HK-2 (cell line): ENCODE results near the gene SLC6A5.

Experiments
- DNase-seq: peaks from one replicate; pipeline ENCODE4 v3.0.0-alpha.2; 2018; ENCODE audit not compliant: unreplicated experiment

SLC6A5 gene

DNA sequence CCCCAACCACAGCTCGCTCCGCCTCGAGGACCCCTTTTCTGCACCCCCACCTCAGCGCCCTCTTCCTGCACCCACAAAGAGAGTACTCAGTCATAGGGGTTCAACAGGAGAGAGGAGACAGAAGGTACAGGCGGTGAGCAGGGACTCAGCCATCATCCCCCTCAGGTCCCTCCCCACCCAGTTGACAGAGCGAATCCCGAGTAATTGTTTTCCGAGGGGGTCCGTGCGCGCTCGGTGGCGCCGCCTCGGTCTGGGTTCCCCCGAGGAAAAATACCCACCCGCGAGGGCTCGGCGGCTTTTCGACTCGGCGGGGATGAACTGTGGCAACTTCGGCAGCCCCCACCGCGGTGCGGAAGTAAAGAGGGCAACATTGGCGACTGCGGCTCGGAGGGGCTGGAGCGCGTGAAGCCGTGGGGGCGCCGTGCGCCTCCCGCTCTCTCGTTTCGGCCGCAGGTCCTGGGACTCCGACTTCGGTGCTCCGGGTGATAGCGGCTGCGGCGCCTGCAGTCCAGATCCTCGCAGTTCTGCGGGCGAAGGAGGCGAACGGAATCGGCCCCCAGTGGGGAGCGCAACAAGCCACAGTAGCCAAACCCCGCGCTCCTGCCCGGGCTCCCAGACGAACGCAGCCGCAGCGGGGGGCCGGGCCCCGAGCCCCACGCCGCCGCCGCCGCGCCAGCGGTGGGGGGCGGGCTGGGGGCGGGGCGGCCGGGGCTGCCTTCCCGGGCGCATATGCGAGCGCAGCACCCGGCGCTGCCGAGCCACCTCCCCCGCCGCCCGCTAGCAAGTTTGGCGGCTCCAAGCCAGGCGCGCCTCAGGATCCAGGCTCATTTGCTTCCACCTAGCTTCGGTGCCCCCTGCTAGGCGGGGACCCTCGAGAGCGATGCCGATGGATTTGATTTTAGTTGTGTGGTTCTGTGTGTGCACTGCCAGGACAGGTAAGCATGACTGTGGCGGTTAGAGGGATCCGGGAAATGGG lies 69.7 kb downstream of the SLC6A5 start, which contains the start of gene NELL1:
Gene NELL1 (plus strand): TSS at position 743 of the 976 bp plus-strand sequence.
- no peak for DNase-seq

GRCh38 chr11:20669820-20670684 lies 70.6 kb downstream of the SLC6A5 start:
- no peak for DNase-seq

- DNase-seq = no peak
Measured at GRCh38 chr11:20670932-20671403, 71.6 kb downstream of the SLC6A5 start.

- DNase-seq = no peak
Measured at GRCh38 chr11:20671856-20672546, 72.6 kb downstream of the SLC6A5 start.

GRCh38 chr11:20672575-20672974 lies 73.2 kb downstream of the SLC6A5 start:
- no peak for DNase-seq

GRCh38 chr11:20676658-20677057 lies 77.2 kb downstream of the SLC6A5 start:
- no peak for DNase-seq

GRCh38 chr11:20688761-20689160 lies 89.4 kb downstream of the SLC6A5 start:
- no peak for DNase-seq

GRCh38 chr11:20707876-20708275 lies 108.5 kb downstream of the SLC6A5 start:
- DNase-seq = no peak
